Smooth muscle cell (in vitro differentiated cells): ENCODE data around the gene ORC1. TPM values are rescaled to one million over a fixed set of nuclear protein-coding genes. Genes with fewer than 3 reads are reported as not detected.
A peak's percentile ranks its signal among the peaks of the same experiment; 100 is the strongest.

Experiments used
- DNase-seq: peaks from one replicate; lab custom pipeline; 2025; ENCODE audit not compliant: unreplicated experiment; lab: John Stamatoyannopoulos, UW
- H2AFZ ChIP-seq: fragments of 200-600 bp; sonication (generic); 2 replicates; pipeline ENCODE4 v1.6.0; 2016; ENCODE audit warnings: antibody characterized with exemption, low read depth, mild to moderate bottlenecking
- H3F3A ChIP-seq: fragments of 200-600 bp; sonication (generic); 2 replicates; pipeline ENCODE4 v1.6.0; 2017; ENCODE audit warnings: antibody characterized with exemption, low read depth
- H3K27ac ChIP-seq: fragments of 200-600 bp; sonication (generic); 2 replicates; pipeline ENCODE4 v1.5.1; 2016; ENCODE audit warnings: low read depth, mild to moderate bottlenecking
- H3K27me3 ChIP-seq: fragments of 200-600 bp; sonication (generic); 2 replicates; pipeline ENCODE4 v1.6.1; 2016; ENCODE audit warnings: low read depth, mild to moderate bottlenecking
- H3K36me3 ChIP-seq: fragments of 200-600 bp; sonication (generic); 2 replicates; pipeline ENCODE4 v1.5.1; 2016; ENCODE audit warnings: low read depth
- H3K4me1 ChIP-seq: fragments of 200-600 bp; sonication (generic); 2 replicates; pipeline ENCODE4 v1.5.1; 2016; ENCODE audit warnings: low read depth
- H3K4me2 ChIP-seq: fragments of 200-600 bp; sonication (generic); 2 replicates; pipeline ENCODE4 v1.6.0; 2016; ENCODE audit warnings: mild to moderate bottlenecking
- H3K4me3 ChIP-seq: fragments of 200-600 bp; sonication (generic); 2 replicates; pipeline ENCODE4 v1.5.1; 2016; ENCODE audit warnings: mild to moderate bottlenecking
- H3K79me2 ChIP-seq: fragments of 200-600 bp; sonication (generic); 2 replicates; pipeline ENCODE4 v1.6.0; 2016; ENCODE audit warnings: low read depth, mild to moderate bottlenecking
- H3K9ac ChIP-seq: fragments of 200-600 bp; sonication (generic); 2 replicates; pipeline ENCODE4 v1.6.0; 2016; ENCODE audit warnings: low read depth
- H3K9me3 ChIP-seq: fragments of 200-600 bp; sonication (generic); replicated peaks from 2 replicates; pipeline ENCODE4 v1.5.1; 2016; ENCODE audit warnings: low read depth
- H4K20me1 ChIP-seq: fragments of 200-600 bp; sonication (generic); 2 replicates; pipeline ENCODE4 v1.6.0; 2016; ENCODE audit warnings: low read depth
- WGBS: methylation state at CpG from one replicate; pipeline ENCODE4 v1.1.7; 2016; ENCODE audit warnings: low lambda C conversion rate; 5-methylcytosine and 5-hydroxymethylcytosine counted together
- polyA plus RNA-seq: library from polyadenylated mRNA; unstranded; fragments of >200 nt; fragmentation: Nextera tagmentation; extraction: Ambion mirVana; gene quantifications from 2 replicates; pipeline ENCODE4 v1.2.1, GENCODE V29; 2016
- total RNA-seq: library from RNA; depleted of rRNA; stranded (reverse); fragments of >200 nt; gene quantifications from 2 replicates; pipeline ENCODE4 v1.2.3, GENCODE V29; 2014
- TF ChIP-seq, protein P1 (sequence below): fragments of 200-600 bp; sonication (generic); IDR thresholded peaks from 2 replicates; pipeline ENCODE4 v1.5.1; 2017; ENCODE audit warnings: borderline replicate concordance, mild to moderate bottlenecking, antibody characterized with exemption; ENCODE audit not compliant: insufficient read depth, poor library complexity, severe bottlenecking

ORC1 gene
- total and polyA plus RNA-seq, 2 experiments from 2014 or later: 2.5 to 3.5 TPM

DNA sequence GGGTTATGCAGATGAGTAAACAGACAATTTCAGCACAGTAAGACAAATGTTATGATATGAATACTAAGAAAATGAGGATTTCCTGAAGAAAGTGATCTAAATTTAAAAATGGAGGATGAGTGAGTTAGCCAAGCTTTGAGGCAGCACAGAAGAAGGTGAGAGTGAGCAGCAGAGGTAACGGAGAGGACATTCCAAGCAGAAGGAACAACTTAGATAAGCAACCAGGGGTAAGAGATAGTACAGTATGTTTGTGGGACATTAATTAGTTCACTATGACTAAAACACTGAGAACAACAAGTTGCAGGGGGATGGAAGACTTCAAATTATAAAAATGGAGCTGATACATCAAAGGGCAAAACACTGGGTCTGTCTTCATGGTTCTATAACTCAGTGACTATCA lies 22.9 kb upstream of the ORC1 start:
- Histone ChIP-seq H3K9ac (no peak overlapping the region), H3K27ac (peak overlapping the region; percentile 48), H3K4me2 (peak overlapping the region; percentile 30), H3F3A (peaks cover 20% of the 10 kb centered on the region), H3K36me3 (peaks cover 5% of the 10 kb centered on the region), H3K79me2 (no peaks in the 10 kb centered on the region), H3K9me3 (no peaks in the 10 kb centered on the region), H3K27me3 (no peaks in the 10 kb centered on the region), H3K4me1 (peaks cover 28% of the 10 kb centered on the region), H4K20me1 (peaks cover 12% of the 10 kb centered on the region), H3K4me3 (no peak overlapping the region), H2AFZ (no peak overlapping the region)
- TF ChIP-seq, protein P1, sequence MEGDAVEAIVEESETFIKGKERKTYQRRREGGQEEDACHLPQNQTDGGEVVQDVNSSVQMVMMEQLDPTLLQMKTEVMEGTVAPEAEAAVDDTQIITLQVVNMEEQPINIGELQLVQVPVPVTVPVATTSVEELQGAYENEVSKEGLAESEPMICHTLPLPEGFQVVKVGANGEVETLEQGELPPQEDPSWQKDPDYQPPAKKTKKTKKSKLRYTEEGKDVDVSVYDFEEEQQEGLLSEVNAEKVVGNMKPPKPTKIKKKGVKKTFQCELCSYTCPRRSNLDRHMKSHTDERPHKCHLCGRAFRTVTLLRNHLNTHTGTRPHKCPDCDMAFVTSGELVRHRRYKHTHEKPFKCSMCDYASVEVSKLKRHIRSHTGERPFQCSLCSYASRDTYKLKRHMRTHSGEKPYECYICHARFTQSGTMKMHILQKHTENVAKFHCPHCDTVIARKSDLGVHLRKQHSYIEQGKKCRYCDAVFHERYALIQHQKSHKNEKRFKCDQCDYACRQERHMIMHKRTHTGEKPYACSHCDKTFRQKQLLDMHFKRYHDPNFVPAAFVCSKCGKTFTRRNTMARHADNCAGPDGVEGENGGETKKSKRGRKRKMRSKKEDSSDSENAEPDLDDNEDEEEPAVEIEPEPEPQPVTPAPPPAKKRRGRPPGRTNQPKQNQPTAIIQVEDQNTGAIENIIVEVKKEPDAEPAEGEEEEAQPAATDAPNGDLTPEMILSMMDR: no peak
- WGBS: 53% methylated on average over 1 of the region's 1 CpG
- DNase-seq: no peak

DNA sequence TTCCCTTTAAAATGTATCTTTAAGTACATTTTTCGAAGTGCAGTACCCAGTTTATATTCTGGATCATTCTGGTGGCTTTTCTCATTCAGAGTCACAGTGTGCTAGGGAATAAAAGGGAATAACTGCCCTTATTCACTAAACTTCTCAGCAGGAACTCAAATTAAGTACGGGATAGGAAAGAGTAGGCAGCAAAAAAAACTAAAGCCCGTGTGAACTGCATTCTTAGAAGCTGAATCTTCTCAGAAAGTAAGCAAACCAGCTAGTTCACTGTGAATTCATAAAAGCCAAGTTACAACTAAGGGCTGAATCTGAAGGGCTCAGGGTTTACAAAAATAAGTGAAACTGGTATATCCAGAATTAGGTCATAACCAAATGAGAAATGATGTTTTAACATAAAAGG lies 22.1 kb upstream of the ORC1 start:
- TF ChIP-seq, protein P1: no peak

DNA sequence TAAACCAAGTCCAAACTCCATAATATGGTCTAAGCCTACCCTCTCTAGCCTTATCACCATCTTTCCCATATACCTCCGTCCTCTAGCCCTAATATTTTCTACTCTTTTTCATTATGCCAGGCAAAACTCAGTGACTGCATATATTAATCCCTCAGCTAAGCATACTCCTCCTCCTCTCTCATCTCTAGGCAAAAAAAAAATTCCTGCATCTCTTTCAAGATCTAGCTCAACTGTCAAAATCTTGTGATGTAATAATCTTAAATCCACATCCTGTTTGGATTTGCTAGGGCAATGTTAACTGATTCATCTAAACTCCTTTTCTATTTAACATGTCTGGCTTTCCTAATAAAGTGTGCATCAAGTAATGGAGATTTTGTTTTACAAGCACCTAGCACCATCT lies 20.6 kb upstream of the ORC1 start:
- H3F3A ChIP-seq: peaks cover 25% of the 10 kb centered on the region
- H3K9me3 ChIP-seq: no peaks in the 10 kb centered on the region
- H3K9ac ChIP-seq: no peak overlapping the region
- peaks cover 28% of the 10 kb centered on the region for H3K4me1 ChIP-seq
- H3K4me3 ChIP-seq: no peak overlapping the region
- peaks cover 4% of the 10 kb centered on the region for H3K79me2 ChIP-seq
- no peaks in the 10 kb centered on the region for H3K27me3 ChIP-seq
- DNase-seq: no peak
- no peak overlapping the region for H2AFZ ChIP-seq
- TF ChIP-seq, protein P1: no peak
- no peaks in the 10 kb centered on the region for H3K36me3 ChIP-seq
- peaks cover 12% of the 10 kb centered on the region for H4K20me1 ChIP-seq
- 65% methylated on average over 1 of the region's 1 CpG for WGBS
- H3K27ac ChIP-seq: peak overlapping the region; percentile 48
- H3K4me2 ChIP-seq: peak overlapping the region; percentile 64

More for the DNA sequence above, 22.1 kb upstream of the ORC1 start:
- H3K27ac ChIP-seq: peak overlapping the region; percentile 48
- no peaks in the 10 kb centered on the region for H3K9me3 ChIP-seq
- peak overlapping the region; percentile 30 for H3K4me2 ChIP-seq
- H3F3A ChIP-seq: peaks cover 25% of the 10 kb centered on the region
- WGBS: 29% methylated on average over 3 of the region's 3 CpGs
- no peaks in the 10 kb centered on the region for H3K27me3 ChIP-seq
- no peaks in the 10 kb centered on the region for H3K79me2 ChIP-seq
- H3K9ac ChIP-seq: no peak overlapping the region
- H3K36me3 ChIP-seq: peaks cover 5% of the 10 kb centered on the region
- no peak for DNase-seq
- H3K4me1 ChIP-seq: peaks cover 28% of the 10 kb centered on the region
- H3K4me3 ChIP-seq: no peak overlapping the region
- H4K20me1 ChIP-seq: peaks cover 12% of the 10 kb centered on the region
- H2AFZ ChIP-seq: no peak overlapping the region

DNA sequence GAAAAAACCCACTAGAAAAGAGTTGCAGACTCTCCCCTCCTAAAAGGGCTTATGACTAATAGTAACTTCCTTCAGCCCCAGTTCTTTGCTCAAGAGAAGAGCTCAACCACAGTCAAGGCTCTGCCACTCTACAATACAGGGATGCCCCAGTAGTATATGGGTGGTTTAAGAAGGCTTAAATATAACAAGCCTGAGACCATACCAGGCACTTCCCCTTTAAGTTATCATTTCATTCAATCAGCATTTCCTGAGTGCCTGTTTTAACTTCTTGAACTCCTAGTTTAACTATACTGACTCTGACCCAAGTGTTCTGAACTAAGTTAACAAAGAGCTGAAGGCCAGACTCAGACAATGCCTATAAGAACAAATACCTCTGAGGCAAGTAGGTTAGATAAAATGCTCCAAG lies 20.0 kb upstream of the ORC1 start:
- TF ChIP-seq, protein P1: no peak
- Histone ChIP-seq H3K27ac (peak overlapping the region; percentile 48), H3F3A (peaks cover 25% of the 10 kb centered on the region), H4K20me1 (peaks cover 12% of the 10 kb centered on the region), H3K9ac (no peak overlapping the region), H2AFZ (no peak overlapping the region), H3K79me2 (peaks cover 4% of the 10 kb centered on the region), H3K4me3 (no peak overlapping the region), H3K9me3 (no peaks in the 10 kb centered on the region), H3K4me2 (peak overlapping the region; percentile 64), H3K36me3 (no peaks in the 10 kb centered on the region), H3K27me3 (no peaks in the 10 kb centered on the region), H3K4me1 (peaks cover 28% of the 10 kb centered on the region)
- DNase-seq: no peak
